Activated CD8-positive, alpha-beta memory T cell treated with anti-CD3 and anti-CD28 coated beads, Interleukin-2, amount 10 ng/mL, durations not matched to agents 7 days and 5 days (primary cell): ENCODE measurements around the gene SPRING1. TPM values are rescaled to one million over a fixed set of nuclear protein-coding genes. Genes with fewer than 3 reads are reported as not detected.

Experiments used
- ATAC-seq: fragments of 150-1000 bp; cut with Tn5 transposase; one replicate; pipeline ENCODE4 v1.10.0; 2021; ENCODE audit warnings: moderate library complexity
- CTCF ChIA-PET: fragments of 350-600 bp; sonication (Branson Sonifier 250); formaldehyde crosslinking; loops from one replicate; lab custom pipeline; 2021; ENCODE audit warnings: antibody characterized with exemption; lab: Charles Lee
- DNase-seq: peaks from one replicate; pipeline ENCODE4 v3.0.0-alpha.2; 2020
- H3K27ac Mint-ChIP-seq: one replicate; pipeline ENCODE4 v1.8.0; 2021; ENCODE audit warnings: mild to moderate bottlenecking, mixed read lengths
- H3K27me3 Mint-ChIP-seq: one replicate; pipeline ENCODE4 v1.8.0; 2021; ENCODE audit warnings: mixed read lengths
- H3K36me3 Mint-ChIP-seq: one replicate; pipeline ENCODE4 v1.8.0; 2021; ENCODE audit warnings: mild to moderate bottlenecking, mixed read lengths
- H3K4me1 Mint-ChIP-seq: one replicate; pipeline ENCODE4 v1.8.0; 2021; ENCODE audit warnings: mixed read lengths
- H3K4me3 Mint-ChIP-seq: one replicate; pipeline ENCODE4 v1.8.0; 2021; ENCODE audit warnings: mild to moderate bottlenecking, moderate library complexity, mixed read lengths
- H3K9me3 Mint-ChIP-seq: one replicate; pipeline ENCODE4 v1.8.0; 2022; ENCODE audit warnings: low read depth, mixed read lengths
- total RNA-seq, 2 experiments: library from RNA; stranded (reverse); gene quantifications; one replicate each; pipeline ENCODE4 v1.2.3, GENCODE V29; 2021

The SPRING1 gene, protein sequence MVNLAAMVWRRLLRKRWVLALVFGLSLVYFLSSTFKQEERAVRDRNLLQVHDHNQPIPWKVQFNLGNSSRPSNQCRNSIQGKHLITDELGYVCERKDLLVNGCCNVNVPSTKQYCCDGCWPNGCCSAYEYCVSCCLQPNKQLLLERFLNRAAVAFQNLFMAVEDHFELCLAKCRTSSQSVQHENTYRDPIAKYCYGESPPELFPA
- total RNA-seq = 10 to 100 TPM; 25.3 to 31.8 TPM

DNA sequence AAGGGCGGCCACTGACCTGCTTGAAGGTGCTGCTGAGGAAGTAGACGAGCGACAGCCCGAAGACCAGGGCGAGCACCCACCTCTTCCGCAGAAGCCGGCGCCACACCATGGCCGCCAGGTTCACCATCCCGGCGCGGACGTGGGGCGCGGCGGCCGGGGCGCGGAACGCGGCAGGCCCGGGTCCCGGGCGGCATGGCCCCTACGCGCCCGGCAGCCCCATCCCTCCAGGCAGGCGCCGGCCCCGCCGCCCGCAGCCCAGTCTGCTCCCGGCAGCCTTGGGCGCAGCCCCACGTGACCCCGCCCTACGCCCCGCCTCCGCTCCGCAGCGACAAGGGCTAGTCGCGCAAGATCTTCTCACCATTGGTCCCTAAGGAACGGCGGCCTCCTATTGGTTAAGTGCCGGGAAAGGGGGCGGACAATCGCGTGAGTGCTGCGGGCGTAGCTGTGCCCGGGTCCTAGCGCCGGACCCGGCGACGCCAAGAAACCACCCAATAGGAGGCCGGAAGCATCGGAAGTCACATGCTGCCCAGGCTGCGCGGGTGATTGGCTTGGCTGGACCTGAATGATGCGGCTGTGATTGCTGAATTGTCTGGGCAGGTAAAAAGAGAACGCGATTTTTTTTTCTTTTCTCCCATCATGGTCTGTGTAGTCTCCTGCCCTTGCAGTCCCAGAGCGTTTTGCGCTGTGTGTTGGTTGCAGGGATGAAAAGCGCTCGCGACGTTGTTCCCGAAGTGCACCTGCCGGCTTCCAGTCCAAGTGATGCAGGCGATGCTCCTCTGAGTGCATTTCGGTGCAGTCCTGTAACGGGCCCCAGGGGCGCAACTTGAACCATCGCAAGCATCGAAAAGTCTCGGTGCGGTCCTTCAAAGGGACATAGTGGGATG, at the start of gene SPRING1, which contains the start of gene RNFT2:
Gene SPRING1 (minus strand): TSS at position 296 of the 884 bp plus-strand sequence. CDS start 169 bp downstream, at position 127.
Gene RNFT2 (plus strand): TSS at position 542 of the 884 bp plus-strand sequence. CDS start 2,183 bp downstream, outside the sequence.
- Mint-ChIP-seq H3K4me3 (peak within 1 kb of the TSS; percentile 81), H3K27me3 (no peaks in the 10 kb centered on the region), H3K27ac (peak within 1 kb of the TSS; percentile 70), H3K4me1 (peaks cover 26% of the 10 kb centered on the region), H3K36me3 (peaks cover 12% of the 10 kb centered on the region), H3K9me3 (no peaks in the 10 kb centered on the region)
- DNase-seq (peak; percentile 100), ATAC-seq (peak; percentile 98)
- CTCF ChIA-PET = interaction anchor here (0.6 to 1.0 kb wide), 2 partner anchors 10 to 21 kb away, joined by 3 read pairs; no protein-coding TSS in a partner anchor

DNA sequence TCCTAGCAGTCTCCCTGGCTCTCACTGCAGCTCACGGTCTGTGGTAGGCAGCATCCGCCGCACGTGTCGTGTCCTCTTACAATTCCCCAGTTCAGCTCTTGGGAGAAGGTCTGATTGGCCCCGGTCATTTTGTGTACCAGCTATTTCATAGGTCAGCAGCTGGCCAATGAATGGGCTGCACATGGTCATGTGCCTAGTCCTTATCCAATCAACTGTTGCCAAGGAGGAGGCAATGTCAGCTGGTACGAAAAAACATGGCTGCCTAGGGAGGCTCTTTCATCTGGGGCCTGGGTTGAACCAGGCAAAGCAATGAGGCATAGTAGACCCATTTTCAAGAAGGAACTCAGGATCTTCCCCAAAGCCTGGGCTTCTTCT, 46.4 kb upstream of the SPRING1 start:
- CTCF ChIA-PET = no interaction called here
- Mint-ChIP-seq H3K4me3 (no peak overlapping the region), H3K4me1 (no peaks in the 10 kb centered on the region), H3K36me3 (peaks cover 11% of the 10 kb centered on the region), H3K27me3 (no peaks in the 10 kb centered on the region), H3K9me3 (no peaks in the 10 kb centered on the region), H3K27ac (no peak overlapping the region)
- DNase-seq (no peak), ATAC-seq (no peak)

DNA sequence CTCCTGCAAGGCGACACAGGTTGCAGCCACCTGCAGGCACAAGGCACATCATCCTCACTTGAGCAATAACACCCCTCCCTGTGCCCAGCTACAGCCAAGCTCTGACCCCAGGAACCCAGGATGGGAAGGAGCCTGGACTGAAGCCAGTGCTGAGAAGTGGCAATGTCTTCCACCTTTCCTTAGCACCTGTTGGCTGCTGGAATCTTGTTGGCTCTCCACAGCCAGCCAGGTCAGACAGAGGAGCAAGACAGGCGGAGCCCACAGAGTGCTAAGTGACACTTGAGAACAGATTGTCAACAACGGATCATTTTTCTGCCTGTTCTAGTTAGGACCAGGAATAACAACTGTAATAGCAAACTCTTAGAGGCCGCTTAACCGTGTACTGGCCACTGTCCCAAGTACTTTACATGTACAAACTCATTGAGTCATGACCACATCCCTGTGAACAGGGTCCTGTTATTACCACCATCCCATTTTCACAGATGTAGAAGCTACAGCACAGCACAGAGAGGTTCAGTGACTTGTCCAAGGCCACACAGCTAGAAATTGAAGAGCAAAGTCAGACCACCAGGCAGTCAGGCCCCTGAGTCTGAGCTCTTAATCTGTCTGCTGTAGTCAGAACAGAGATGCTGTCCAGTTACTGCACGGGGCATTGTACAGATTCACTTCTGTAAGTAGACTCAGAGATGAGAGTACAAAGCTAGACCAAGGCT, 45.8 kb upstream of the SPRING1 start:
- no peaks in the 10 kb centered on the region for H3K4me1 Mint-ChIP-seq
- no peaks in the 10 kb centered on the region for H3K9me3 Mint-ChIP-seq
- no peak overlapping the region for H3K27ac Mint-ChIP-seq
- no peak overlapping the region for H3K4me3 Mint-ChIP-seq
- peaks cover 11% of the 10 kb centered on the region for H3K36me3 Mint-ChIP-seq
- no peak for ATAC-seq
- no peak for DNase-seq
- H3K27me3 Mint-ChIP-seq = no peaks in the 10 kb centered on the region
- CTCF ChIA-PET = no interaction called here

DNA sequence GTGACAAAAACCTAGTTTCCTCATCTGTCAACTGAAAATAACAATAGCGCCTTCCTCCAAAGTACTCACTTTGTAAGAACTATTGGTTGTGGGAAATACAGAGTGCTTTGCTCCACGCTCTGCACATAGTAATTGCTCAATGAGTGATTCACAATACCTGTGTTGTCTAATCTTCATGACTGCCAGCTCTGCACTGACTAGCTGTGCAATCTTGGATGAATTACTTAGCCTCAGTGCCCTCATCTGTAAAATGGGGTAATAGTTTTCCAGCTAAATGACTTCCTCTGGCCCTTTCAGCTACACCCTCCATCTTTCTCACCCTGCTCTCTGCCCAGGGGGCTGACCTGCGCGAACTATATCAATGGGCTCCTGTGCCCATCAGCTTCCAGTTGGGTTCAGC, 43.1 kb upstream of the SPRING1 start:
- CTCF ChIA-PET = interaction anchor here (1.0 kb wide), 1 partner anchor 77 kb away, joined by 3 read pairs; no protein-coding TSS in a partner anchor
- DNase-seq = no peak
- Mint-ChIP-seq H3K27me3 (no peaks in the 10 kb centered on the region), H3K9me3 (no peaks in the 10 kb centered on the region), H3K27ac (no peak overlapping the region), H3K4me1 (no peaks in the 10 kb centered on the region), H3K36me3 (peaks cover 6% of the 10 kb centered on the region), H3K4me3 (no peak overlapping the region)
- ATAC-seq = no peak

DNA sequence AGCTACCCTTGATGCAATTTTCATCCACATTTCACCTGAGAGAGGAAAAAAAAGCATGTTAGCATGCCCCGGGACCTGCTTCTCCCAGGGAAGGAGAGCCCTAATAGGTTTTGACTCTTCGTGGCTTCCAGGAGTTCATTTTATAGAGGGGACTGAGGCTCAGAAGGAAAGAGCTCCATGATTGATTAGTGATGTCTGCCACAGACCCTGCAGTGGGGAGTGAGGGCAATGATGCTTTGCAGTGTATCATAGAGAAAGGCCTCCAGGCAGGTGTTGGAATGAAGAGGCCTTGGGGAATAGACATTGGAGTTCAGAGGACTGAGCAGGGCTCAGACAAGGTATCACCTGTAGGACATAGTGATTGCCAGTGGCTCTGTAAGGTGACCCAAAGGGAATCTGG, 41.7 kb upstream of the SPRING1 start:
- CTCF ChIA-PET = no interaction called here
- Mint-ChIP-seq H3K4me1 (no peaks in the 10 kb centered on the region), H3K9me3 (no peaks in the 10 kb centered on the region), H3K36me3 (peaks cover 3% of the 10 kb centered on the region), H3K27ac (no peak overlapping the region), H3K4me3 (no peak overlapping the region), H3K27me3 (no peaks in the 10 kb centered on the region)
- no peak for DNase-seq
- no peak for ATAC-seq

DNA sequence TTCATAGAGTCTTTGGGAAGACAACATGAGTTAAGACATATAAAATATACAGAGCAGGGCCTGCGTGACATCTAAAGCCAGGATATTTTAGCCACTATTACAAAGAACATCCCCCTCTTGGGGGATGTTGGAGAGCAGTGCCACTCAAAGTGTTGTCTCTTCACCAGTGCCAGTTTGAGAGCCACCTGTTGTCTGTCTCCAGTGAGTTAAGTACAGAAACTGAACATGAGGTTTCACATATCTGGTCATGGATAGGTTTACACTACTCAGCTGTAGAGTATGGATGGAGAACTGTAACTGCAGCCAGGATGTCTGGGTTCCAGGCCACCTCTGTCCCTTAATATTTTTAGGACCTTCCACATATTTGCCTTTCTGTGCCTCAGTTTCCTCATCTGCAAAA, 39.4 kb upstream of the SPRING1 start:
- DNase-seq (no peak), ATAC-seq (no peak)
- Mint-ChIP-seq H3K9me3 (no peaks in the 10 kb centered on the region), H3K36me3 (peaks cover 2% of the 10 kb centered on the region), H3K27me3 (no peaks in the 10 kb centered on the region), H3K4me3 (no peak overlapping the region), H3K4me1 (peaks cover 5% of the 10 kb centered on the region), H3K27ac (no peak overlapping the region)
- CTCF ChIA-PET = no interaction called here

DNA sequence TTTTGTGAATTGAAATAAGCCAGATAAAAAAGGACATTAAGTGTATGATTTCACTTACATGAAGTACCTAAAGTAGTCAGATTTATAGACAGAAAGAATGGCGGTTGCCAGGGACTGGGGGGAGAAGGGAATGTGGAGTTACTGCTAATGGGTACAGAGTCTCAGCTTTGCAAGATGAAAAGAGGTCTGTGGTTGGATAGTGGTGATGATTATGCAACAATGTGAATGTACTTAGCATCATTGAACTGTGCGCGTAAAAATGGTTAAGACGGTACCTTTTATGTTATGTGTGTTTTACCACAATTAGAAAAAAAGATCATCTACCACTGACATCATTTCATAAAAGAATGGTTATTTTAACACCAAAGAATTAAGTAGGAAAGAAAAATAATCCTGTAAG, 36.2 kb upstream of the SPRING1 start:
- peaks cover 5% of the 10 kb centered on the region for H3K4me1 Mint-ChIP-seq
- H3K4me3 Mint-ChIP-seq = no peak overlapping the region
- H3K27ac Mint-ChIP-seq = no peak overlapping the region
- H3K36me3 Mint-ChIP-seq = no peaks in the 10 kb centered on the region
- no peaks in the 10 kb centered on the region for H3K9me3 Mint-ChIP-seq
- no peaks in the 10 kb centered on the region for H3K27me3 Mint-ChIP-seq
- no peak for DNase-seq
- CTCF ChIA-PET = no interaction called here
- ATAC-seq = no peak

DNA sequence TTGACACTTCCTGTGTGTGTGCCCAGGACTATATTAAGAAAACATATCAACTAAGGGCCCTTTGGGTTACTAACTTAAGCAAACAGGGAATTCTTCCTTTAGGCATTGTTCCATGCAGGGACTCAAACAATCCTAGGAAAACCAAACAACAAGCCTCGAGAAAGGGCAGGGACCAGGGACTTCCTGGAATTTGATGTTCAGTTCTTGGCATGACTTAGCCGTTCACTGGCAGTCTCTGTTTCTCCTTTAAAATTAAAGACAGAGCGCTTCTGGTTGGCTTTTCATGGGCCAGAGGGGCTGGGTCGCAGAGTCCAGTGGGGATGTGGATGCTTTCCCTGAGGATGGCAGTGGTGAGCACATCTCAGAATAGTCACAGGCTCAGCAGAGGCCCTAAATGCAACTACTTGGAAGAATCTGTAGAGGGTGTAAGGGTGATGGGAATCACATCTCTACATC, 35.4 kb upstream of the SPRING1 start:
- Mint-ChIP-seq H3K27me3 (no peaks in the 10 kb centered on the region), H3K4me3 (no peak overlapping the region), H3K27ac (no peak overlapping the region), H3K36me3 (no peaks in the 10 kb centered on the region), H3K4me1 (peaks cover 5% of the 10 kb centered on the region), H3K9me3 (no peaks in the 10 kb centered on the region)
- ATAC-seq = no peak
- no peak for DNase-seq
- CTCF ChIA-PET = no interaction called here

DNA sequence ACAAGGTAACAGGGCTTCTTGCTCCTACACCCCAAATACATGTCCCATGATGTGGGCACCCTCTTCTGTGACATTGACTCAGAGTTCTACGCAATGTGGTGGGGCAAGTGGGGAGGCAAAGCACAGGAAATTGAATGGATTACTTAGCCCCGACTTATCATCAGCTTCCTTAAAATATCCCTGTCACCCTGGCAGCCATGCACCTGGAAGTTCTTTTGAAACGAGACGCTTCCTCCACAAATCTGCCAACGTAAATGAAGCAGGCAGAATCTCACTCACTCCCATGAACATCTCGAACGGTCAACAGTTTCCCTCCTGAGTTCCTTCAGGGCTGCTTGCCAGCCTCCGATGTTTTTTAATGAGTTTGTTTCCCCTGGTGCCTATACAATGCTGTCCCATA, 33.8 kb upstream of the SPRING1 start:
- Mint-ChIP-seq H3K4me1 (peaks cover 5% of the 10 kb centered on the region), H3K36me3 (peaks cover 2% of the 10 kb centered on the region), H3K27ac (no peak overlapping the region), H3K9me3 (no peaks in the 10 kb centered on the region), H3K27me3 (no peaks in the 10 kb centered on the region), H3K4me3 (no peak overlapping the region)
- DNase-seq = no peak
- ATAC-seq = no peak
- CTCF ChIA-PET = no interaction called here

DNA sequence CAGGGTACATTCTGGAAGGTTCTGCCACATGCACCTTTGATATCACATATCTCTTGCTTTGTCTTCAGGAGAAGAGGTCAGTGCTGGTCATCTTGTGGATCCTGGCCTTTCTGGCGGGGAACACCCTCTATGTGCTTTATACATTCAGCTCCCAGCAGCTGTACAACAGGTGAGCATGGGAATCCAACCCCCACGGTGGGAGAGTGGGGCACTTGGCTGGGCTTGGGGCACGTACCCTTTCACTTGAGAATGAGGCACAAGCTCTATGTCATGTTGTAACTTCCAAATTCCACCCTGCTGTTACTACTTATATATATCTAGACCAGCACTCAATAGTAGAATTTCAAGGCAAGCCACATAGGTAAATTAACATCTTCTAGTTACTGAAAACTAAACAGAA, 28.9 kb upstream of the SPRING1 start:
- H3K9me3 Mint-ChIP-seq = no peaks in the 10 kb centered on the region
- H3K27ac Mint-ChIP-seq = no peak overlapping the region
- peaks cover 2% of the 10 kb centered on the region for H3K36me3 Mint-ChIP-seq
- no peaks in the 10 kb centered on the region for H3K4me1 Mint-ChIP-seq
- H3K4me3 Mint-ChIP-seq = no peak overlapping the region
- CTCF ChIA-PET = no interaction called here
- ATAC-seq (no peak), DNase-seq (no peak)
- H3K27me3 Mint-ChIP-seq = no peaks in the 10 kb centered on the region

DNA sequence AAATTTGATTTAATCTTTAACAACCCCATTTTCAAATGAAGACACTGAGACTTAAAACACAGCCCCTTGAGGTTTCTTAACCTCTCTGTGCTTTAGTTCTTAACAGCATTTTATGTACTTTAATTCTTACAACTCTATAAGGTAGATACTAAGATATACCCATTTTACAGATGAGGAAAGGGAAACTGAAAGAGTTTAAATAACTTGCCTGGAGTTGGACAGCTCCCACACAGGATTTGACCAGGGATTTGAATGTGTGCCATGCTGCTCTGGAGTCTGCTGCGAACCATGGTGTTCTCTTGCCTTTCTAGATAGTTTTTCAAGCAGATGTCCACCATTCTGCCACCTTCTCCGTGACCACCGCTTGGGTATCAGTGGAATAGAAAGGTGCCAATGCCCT, 28.4 kb upstream of the SPRING1 start:
- no peak for ATAC-seq
- Mint-ChIP-seq H3K27ac (no peak overlapping the region), H3K9me3 (no peaks in the 10 kb centered on the region), H3K4me1 (no peaks in the 10 kb centered on the region), H3K36me3 (peaks cover 2% of the 10 kb centered on the region), H3K27me3 (no peaks in the 10 kb centered on the region), H3K4me3 (no peak overlapping the region)
- no peak for DNase-seq
- CTCF ChIA-PET = interaction anchor here (0.6 kb wide), 1 partner anchor 1503 kb away, joined by 3 read pairs; no protein-coding TSS in a partner anchor

DNA sequence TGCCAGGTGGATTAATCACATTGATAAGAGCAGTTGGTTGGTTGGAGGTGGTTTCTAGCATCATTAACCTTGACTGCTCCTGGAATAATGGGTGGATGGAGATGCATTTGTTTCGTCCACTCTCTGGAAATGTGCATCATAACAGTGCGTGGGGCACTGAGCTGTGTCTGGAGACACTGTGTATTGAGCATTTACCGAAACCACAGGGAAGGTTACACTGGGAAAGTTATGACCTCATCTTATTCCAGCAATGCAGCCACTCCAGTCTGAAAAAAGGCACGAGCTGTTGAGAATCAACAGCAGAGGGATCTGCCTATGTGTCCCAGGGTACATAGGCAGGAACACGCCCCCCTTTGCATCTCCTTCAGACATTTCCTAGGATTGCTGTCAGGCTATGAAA, 27.4 kb upstream of the SPRING1 start:
- CTCF ChIA-PET = no interaction called here
- H3K9me3 Mint-ChIP-seq = no peaks in the 10 kb centered on the region
- H3K4me1 Mint-ChIP-seq = no peaks in the 10 kb centered on the region
- ATAC-seq (no peak), DNase-seq (no peak)
- H3K36me3 Mint-ChIP-seq = peaks cover 2% of the 10 kb centered on the region
- H3K4me3 Mint-ChIP-seq = no peak overlapping the region
- no peak overlapping the region for H3K27ac Mint-ChIP-seq
- H3K27me3 Mint-ChIP-seq = no peaks in the 10 kb centered on the region

DNA sequence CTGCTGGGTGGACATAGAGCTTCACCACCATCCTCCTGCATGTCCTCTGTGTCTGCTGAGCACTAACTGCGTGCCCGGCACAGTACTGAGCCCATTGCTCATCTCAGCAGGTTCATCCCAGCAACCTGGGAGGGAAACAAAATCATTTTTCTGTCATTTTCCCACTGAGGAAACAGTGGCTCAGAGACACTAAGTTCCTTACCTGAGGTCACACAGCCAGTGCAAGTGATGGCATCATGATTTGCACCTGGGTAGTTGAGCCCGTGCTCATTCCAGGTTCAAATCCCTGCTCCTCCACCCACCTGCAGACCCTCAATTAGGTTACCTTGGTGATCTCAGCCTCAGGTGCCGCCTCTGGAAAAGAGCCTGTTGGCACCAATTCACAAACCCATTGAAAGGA, 23.6 kb upstream of the SPRING1 start:
- H3K4me3 Mint-ChIP-seq = no peak overlapping the region
- no peak for ATAC-seq

More for the DNA sequence above, 23.6 kb upstream of the SPRING1 start:
- Mint-ChIP-seq H3K27me3 (no peaks in the 10 kb centered on the region), H3K4me1 (peaks cover 21% of the 10 kb centered on the region), H3K9me3 (no peaks in the 10 kb centered on the region), H3K36me3 (peaks cover 11% of the 10 kb centered on the region), H3K27ac (no peak overlapping the region)
- CTCF ChIA-PET = interaction anchor here (1.5 kb wide), 1 partner anchor 11 kb away, joined by 3 read pairs; no protein-coding TSS in a partner anchor
- DNase-seq = no peak
